Amygdala (tissue), 56 donors: ENCODE data around the gene SNX5.

ENCODE experiments used
- DNase-seq, 56 donors: peaks; one replicate each; lab custom pipeline; 2025; lab: John Stamatoyannopoulos, UW

The SNX5 gene

DNA sequence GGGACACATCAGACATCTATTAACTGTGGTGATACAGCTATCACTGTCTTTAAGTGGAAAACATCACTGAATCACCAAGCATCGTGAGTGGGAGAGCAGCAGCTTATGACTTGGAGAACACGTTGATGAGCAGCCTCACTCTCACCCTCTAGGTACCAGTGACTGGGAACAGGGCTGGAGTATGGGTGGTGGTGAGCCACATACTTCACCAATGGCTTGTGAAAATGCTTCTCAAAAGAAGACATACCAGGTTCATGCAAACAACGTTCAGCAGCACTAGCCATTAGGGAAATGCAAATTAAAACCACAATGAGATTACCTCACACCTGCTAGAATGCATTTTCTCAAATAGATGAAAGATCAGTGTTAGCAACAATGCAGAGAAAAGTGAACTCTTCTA is 25.3 kb downstream of the SNX5 start:
- no peak for DNase-seq

DNA sequence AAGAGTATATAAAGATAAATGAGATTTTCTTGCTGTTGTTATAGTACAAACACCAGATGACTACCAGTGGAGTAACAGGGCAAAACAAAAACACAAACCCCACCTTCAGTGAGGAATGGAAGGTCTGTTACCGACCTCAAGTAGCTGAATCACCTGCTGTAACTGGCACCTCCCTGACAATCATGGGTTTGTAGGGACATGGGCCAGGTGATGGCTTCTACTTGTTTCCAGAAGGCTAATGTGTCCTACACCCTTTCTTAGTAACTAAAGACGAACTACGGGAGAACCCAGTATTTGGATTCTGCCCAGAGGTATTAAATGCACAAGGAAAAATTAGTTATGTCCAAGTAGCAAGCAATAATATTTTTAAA is 26.8 kb downstream of the SNX5 start:
- no peak for DNase-seq

DNA sequence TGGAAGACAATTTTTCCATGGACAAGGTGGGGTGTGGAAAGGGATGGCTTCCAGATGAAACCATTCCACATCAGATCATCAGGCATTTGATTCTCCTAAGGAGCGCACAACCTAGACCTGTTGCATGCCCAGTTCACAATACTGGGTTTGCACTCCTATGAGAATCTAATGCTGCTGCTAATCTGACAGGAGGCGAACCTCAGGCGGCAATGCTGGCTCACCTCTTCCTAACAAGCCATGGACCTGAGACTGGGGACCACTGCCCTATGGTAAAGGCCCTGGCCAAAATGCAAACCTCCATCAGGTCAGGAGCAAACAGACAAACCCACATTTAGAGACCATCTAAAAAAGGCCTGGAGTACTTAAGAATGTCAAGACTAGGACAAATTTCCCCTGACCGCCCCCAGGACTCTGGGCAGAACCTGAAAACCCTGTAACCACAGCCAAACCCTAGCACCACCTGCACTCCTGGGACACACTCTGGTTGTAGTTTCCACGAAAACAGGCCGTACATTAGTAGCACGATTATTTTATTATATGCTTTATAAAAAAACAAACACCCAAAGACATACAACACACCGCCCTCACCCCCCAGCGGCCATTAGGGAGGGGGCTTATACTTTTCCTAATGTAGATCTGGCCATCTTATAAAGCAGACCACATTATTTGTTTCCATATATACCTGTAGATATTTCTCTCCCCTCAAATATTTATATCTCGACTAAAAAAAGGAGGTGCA is 27.3 kb downstream of the SNX5 start:
- DNase-seq, result no peak

DNA sequence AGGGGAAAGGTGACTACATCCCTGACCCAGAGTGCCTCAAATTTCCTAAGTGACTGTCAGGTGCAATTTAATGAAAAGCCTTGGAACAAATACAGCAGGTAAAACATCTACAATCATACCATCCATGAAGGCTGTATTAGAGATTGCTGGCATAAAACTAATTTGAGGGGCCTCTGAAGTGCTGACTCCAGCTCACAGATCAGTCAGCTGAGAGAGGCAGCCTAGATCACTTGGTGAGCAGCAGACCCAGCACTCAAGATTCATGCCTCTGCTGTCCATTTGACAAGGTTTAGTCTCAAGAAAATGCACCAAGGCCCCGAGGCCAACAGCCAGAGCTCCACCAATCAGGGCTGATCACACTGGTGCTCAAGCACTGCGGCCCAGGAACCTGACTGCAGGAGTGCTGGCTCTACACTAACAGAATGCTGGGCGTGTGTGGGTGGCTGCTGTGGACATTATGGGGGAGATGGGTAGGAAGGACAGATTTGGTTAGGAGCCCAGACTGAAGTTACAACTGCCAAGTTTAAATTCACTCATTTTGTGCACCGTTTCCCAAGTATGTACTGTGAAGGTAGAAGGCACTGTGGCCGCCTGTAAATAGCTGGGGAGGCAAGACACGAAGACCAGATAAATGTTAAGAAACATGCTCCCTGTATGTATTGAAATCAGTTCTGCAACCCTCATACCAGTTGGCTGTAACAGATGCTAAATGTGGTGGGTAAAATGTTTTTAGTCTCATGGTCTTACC is 28.2 kb downstream of the SNX5 start:
- peak in 1 of 56 donors; percentile 10 for DNase-seq

DNA sequence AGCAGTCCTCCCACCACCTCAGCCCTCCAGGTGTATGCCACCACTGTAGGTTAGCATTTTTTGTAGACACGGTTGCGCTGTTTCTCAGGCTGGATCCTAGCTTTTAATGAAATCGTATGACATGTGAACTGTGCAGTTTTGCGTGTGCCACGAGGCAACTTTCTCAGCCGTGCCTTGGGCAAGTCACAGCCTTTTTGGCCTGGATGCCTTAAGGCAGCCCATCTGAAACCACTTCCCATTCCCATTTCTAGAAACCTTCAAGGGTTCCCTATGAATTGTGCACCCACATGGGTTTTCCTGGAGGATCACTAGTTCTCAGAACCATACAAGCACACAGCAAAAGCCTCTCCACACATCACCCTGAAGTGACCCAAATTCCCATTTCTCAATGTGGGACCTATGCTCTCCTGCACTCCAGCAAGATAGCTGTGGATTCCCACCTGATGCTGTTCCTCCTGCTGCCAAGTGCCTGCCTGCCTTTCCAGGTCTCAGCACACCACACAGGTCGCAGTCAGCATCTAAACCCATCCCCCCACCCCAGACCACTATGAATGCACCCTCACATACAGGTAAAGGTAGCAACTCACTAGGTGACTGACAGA is 28.9 kb downstream of the SNX5 start:
- no peak for DNase-seq

DNA sequence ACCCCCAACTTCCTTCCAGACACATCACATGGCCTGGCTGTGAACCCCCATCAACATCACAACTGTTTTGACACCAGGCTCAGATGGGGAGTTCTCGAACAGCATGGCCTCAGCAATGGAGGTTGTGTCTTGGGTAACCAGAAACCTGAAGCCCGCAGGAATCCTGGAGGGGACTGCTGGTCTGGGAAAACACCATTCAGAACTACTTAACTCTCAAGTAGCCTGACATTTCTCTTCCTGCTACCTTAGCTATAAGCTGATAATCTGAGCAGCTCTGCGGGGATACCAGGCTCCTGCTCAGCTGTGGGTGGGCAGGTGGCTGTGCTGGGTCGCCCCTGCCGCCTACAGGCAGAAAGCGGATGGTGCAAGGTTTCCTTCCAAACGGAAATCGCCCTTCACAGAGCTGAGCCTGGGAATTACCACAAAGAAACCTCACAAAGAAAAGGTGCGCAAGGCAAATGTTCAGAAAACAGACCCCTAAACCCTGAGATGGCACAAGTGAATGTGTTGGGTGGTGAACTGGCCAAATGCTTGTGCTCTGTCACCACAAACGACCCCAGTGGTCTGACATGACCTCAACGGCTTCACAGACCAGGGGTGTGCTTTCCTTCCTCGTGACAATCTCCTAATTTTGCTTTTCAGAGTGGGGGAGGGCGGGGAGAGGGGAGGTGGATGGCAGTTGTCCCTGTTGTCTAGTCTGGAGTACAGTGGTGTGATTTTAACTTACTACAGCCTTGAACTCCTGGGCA is 29.5 kb downstream of the SNX5 start:
- DNase-seq, result peak in 37 of 56 donors; percentile 6 to 71 (median 32)

DNA sequence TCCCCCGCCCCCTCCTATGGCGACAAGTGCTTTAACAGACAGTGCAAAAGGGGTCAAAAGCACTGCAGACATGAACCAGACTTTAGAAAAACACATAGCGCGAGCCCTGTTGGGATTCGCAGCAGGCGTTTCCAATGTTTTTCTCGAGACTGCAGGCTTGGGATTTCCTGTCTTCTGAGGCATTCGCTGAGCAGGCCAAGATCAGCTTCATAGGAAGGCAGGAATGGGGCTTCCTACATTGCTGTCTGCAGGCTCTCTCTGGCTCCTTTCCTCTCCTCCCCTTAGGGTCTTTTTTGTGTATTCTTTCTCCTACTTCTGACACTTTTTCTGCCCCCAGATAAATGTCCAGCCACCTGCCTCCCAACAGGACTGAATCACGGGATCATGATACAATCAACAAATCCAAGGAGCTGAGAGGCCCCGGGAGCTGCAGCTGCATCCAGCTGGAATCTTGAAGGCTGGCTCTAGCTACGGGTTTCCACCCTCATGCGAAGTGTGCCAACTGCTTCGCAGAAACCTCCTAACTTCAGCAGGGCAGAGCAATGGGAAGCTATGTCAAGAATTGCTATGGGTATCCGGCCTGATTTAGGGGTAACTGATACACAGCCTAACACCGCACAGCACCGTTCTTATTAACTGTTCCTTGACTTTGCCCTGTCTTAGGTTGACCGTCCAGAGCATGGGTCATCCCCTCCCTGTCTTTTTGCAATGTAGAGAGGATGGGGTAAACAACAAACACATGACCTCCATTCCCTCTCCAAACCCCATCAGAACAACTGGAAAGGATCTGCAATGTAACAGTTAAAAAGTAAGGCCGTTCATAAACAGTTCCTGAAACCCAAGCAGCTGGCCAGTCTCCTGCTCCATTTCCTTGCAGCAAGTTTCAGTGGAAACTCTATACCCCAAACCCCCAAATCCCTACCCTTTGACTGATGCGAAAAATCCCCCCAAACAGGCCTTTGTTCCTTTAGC is 31.5 kb downstream of the SNX5 start:
- no peak for DNase-seq

DNA sequence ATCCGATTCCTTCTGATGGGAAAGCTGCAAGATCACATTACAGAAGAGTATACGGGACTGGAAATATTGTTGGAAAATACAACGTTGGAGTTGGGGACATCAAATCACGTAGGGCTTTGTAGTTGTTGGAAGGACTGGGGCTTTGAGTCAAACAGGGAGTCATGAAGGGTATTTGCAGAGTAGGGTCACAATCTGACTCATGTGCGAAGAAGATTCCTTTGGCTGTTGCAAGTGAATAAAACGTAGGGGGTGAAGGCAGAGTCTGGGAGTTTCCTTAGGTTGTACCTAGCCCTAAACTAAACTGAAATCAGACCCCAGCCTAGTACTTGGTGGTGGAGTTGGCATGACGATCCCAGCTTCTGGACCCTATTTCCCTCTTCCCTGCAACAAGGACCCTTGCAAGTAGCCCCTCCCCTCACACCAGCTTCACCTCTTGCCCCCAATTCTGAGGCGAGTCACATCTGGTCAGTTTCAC is 32.3 kb downstream of the SNX5 start:
- DNase-seq, result no peak

DNA sequence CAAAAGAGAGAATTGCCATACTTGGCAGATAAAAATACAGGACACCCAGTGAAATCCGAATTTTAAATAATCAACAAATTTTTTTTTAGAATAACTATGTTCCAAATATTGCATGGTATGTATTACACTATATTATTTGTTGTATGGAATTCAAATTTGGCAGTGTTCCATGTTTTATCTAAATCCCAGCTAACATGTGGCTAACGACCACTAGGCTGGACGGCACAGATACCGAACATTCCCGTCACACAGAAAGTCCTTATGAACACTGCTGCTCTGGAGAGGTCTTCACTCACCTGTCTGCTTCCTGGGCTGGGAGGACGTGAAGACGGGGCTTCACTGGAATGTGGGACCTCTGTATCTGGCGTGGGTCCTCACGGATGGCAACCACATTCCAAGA is 32.8 kb downstream of the SNX5 start:
- no peak for DNase-seq

DNA sequence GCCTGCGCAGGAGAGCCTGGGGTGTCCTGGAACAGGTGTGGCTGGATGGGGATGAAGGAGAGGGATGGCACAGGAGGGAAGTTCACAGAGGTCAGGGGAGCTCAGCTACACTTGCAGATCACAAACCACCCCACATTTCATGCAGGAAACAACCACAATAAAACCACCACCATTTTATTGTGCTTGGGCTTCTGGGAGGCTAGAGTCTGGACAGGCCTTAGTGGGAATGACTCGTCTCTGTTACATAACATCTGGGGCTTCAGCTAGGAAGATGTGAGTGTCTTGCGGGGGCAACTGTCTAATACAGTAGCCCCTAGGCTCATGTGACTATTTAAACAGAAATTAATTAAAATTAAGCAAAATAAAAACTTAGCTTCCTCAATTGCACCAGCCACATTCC is 33.4 kb downstream of the SNX5 start:
- DNase-seq, result no peak

DNA sequence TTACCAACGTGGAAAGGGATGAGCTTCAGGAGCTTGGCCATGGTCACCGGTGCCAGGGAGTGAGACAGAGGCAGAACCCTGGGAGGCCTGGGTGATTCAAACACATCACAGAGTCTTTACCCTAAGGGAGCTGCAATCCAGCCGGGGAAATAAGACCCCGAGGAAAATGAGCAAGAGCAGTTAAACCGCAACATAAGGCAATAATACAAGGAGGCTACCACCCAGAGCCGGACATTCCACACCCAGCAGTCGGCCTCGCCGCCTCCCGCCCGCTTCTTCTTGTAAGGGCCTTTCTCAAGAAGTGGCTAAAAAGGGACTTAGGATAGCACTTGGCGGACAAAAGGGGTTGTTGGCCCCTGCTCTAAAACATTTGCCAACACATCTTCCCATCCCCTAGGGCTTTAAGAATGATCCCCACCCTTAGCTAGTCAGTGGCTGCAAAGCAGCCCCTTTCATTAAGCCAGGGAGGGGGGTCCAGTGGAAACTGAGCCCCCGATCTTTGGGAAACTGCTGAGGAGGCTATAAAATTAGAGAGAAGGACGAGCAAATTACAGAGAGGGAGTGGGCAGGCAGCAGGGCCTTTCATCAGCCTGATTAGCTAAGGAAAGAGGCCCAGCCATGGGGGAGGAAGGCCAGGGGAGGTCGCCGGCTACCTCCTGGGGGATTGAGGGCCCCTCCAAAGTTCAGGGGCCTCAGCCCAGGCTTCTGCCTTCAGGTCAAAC is 34.3 kb downstream of the SNX5 start:
- DNase-seq, result no peak

DNA sequence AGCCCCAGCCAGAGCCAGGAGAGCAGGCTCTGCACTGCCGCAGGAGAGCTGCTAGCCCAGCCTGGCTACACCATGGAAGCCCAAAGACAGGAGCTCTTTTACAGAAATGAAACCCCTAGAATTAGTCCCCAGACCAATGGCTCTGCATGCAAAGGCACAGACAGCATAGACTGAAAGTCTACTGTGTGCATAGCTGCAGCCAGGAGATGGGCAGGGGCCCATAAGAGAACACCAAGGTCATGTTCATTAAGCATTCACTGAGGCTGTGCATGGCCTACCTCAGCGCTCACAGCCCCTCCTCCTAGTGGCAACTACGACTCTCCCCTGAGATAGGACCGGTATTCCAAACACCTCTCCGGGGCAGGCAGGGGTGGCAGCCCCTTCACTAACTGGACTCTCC is 34.9 kb downstream of the SNX5 start:
- DNase-seq, result no peak

DNA sequence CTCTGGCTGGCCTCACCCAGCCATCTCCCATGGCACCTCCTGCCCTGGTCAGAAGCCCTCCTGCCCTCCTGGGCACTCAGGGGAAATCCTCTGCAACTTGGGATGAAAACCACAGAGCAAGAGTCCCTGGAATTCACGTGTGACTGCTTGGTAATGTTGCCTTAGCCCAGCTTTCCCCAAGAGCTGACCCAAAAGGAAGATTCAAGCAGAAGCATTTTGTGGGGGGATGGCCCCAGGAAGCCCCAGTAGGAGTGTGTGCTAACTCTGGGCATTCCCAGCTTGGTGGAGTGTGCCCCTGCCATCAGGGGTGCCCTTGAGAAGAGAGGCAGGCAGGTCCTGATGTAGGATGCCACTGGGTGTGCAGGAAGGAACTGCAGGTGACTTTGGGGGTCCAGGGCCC is 35.5 kb downstream of the SNX5 start:
- DNase-seq, result no peak

DNA sequence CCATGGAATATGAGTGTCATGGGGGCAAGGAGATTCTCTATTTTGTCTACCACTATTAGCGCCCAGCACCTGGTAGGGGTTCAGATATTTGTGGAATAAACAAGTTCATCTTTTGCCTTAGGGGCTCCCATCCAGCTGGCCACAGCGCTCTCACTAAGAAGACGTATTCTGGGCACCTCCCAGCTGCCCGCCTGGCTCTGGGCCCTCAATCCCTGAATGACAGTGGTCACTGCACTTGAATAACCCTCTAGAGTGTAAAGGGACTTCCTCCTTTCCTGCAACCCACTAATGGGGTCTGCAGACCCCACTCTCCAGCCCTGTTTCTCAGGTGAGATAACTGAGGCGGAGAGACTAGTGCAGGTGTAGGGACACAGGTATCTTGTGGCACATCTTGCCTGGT is 36.2 kb downstream of the SNX5 start:
- no peak for DNase-seq

DNA sequence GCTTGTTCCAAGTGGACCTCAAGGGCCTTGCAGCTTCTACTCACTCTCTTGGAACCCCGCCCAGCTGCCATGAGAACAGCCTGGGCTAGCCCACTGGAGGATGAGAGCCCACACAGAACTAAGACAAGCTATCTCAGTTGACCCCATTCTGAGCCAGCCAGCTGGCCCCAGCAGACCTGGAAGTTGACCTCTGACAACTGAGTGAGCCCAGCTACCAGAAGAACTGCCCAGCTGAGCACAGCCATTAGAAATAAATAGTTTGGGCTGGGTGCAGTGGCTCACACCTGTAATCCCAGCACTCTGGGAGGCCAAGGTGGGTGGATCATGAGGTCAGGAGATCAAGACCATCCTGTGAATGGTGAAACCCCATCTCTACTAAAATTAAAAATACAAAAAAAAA is 37.1 kb downstream of the SNX5 start:
- no peak for DNase-seq

DNA sequence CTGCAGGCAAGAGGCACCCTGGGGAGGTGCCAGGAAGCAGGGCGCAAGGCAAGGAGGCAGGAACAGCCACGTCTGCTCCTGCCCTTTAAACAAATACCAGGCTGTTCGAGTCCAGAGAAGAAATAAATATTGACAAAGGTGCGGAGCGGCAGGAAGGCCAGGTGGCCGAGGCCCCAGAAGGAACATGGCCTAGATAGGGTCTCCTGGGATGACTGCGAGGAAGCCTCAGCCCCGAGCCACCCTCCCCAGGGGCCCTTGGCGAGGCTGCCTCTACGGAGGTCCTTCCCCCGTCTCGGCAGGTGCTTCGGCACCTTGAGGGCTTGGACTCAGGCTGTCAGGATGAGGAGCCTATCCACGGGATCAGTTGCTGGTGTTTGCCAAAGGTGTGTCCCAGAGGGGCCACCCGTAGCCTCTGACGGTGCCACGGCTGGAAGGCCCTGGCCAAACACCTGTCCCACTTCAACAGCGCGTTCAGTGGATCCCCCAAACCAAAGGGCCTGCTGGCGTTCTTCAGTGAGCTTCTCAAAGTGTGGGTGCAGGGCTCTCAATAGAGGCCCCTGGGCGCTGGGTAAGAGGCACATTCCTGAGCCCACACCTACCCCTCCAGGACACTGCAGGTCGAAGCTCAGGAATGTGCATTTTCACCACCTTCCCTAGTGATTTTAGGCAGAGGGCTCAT is 39.8 kb downstream of the SNX5 start:
- no peak for DNase-seq

DNA sequence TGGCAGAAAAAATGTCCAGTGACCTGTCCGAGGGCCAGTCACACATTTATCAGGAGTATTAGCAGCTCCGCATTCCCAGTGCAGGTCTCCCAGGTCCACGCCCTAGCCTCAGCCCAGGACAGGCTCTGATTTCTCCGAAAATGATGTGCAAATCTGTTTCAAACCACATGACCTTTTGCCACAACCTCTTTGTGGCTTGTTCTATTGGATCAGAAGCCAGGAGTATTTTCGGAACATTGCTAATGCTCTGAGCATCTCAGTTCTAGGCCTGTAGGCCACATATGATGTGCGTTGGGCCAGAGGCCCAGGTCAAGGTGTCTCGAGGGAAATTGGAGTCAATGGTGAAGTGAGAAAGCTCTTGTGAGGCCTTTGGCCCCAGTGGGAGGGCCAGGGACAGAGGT is 40.4 kb downstream of the SNX5 start:
- no peak for DNase-seq

DNA sequence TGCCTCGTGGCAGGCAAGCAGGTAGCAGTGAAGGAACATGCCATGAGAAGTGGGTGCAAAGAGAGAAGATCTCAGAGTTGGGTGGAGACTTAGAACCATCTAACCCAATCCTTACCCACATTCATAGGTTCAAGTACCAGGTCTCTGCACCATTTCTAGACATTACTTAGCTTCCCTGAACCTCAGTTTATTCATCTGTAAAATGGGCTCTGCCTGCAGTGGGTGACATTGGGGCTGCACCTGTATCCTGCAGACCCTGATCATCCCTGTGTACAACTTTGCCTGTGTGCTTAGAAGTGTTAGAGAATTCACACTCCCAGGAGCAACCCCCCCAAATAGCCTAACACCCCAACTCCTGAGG is 42.7 kb downstream of the SNX5 start:
- DNase-seq, result no peak
